Body of pancreas (tissue), 4 donors: ENCODE results near the gene DEDD.

Experiments
- CTCF ChIP-seq, 7 experiments: fragments of 450-650 bp in 4 of 7; fragments of 200-600 bp in 3 of 7; sonication (generic) in 3 of 7; IDR thresholded peaks; one replicate each; pipeline ENCODE4 v1.5.1; 2016 to 2019; ENCODE audit warnings: antibody characterized with exemption in 7 of 7
- POLR2A ChIP-seq, 3 donors: fragments of 450-650 bp; IDR thresholded peaks; one replicate each; pipeline ENCODE4 v1.6.1; 2016; ENCODE audit warnings: antibody characterized with exemption in 3 of 3, mild to moderate bottlenecking in 2 of 3

- no peak for TF ChIP-seq POLR2A (IDR thresholded peaks at IDR 0.05)
- peak; percentile 25 to 94 (median 85) for TF ChIP-seq CTCF (IDR thresholded peaks at IDR 0.05)
Measured at GRCh38 chr1:161071886-161072371, 60.5 kb downstream of the DEDD start.
